ENCODE measurements around the gene MIDN. TPM values are rescaled to one million over a fixed set of nuclear protein-coding genes. Genes with fewer than 3 reads are reported as not detected.

Gene MIDN
- total and polyA plus RNA-seq, 2 donors (not counting 1 experiment from before 2014, with no cell fraction given) = 12.0 to 18.8 TPM

- no peaks in the 10 kb centered on the region for H3K36me3 ChIP-seq (ENCODE audit: control insufficient read depth, insufficient read depth, low read length)
- no peak overlapping the region for H3K4me3 ChIP-seq (replicated peaks in 1 of 4; ENCODE audit: control extremely low read depth in 1 of 4, insufficient read depth in 1 of 4, low read depth in 3 of 4, low read length in 4 of 4)
- no peaks in the 10 kb centered on the region for H3K4me1 ChIP-seq (ENCODE audit: control insufficient read depth, extremely low read depth, insufficient read depth, low read length)
- TF ChIP-seq EZH2 (IDR thresholded peaks at IDR 0.05; ENCODE audit: low read length, missing control alignments) (no peak), CTCF (conservative IDR thresholded peaks at IDR 0.05 in 1 of 2, IDR thresholded peaks at IDR 0.05 in 1 of 2; ENCODE audit: low read depth in 1 of 2, low read length in 2 of 2) (no peak)
- peaks cover 31% of the 10 kb centered on the region for H3K27me3 ChIP-seq (ENCODE audit: control insufficient read depth, insufficient read depth, low read length)
- DNase-seq (ENCODE audit: low read depth in 2 of 2) = no peak
- H3K27ac ChIP-seq (ENCODE audit: insufficient read depth, low read length) = no peak overlapping the region
- no peak overlapping the region for H3K9ac ChIP-seq (ENCODE audit: insufficient read depth, low read length)
- no peaks in the 10 kb centered on the region for H3K79me2 ChIP-seq (ENCODE audit: control insufficient read depth, insufficient read depth, low read length)
- H3K4me2 ChIP-seq (ENCODE audit: extremely low read depth, insufficient read depth, low read length) = no peak overlapping the region
- no peak overlapping the region for H2AFZ ChIP-seq (ENCODE audit: low read length)
- H3K9me3 ChIP-seq (ENCODE audit: control insufficient read depth, insufficient read depth, low read depth, low read length) = no peaks in the 10 kb centered on the region
- H4K20me1 ChIP-seq (ENCODE audit: control insufficient read depth, extremely low read depth, insufficient read depth, low read length) = no peaks in the 10 kb centered on the region
These were observed 39.2 kb downstream of the MIDN start for GRCh38 chr19:1287354-1288225.

DNA sequence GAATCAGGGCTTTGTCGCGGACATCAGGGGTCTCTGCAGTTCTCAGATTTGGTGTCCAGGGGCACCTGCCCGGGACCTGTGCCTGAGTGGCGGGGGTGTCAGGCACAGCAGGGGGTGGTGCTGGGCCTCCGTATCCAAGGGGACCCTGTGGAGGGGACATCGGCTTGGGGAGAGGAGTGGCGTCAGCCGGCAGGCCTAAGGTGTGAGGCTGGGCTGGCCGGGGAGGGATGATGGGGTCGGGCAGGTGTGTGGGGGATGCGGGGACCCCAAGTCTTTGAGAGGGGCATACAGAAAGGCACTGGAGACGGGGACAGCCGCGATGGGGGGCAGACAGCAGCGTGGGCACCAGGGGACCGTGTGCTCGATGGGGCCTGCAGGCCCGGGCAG, 39.8 kb downstream of the MIDN start:
- H3K9ac ChIP-seq (ENCODE audit: insufficient read depth, low read length) = no peak overlapping the region
- H3K4me2 ChIP-seq (ENCODE audit: extremely low read depth, insufficient read depth, low read length) = no peak overlapping the region
- no peaks in the 10 kb centered on the region for H3K79me2 ChIP-seq (ENCODE audit: control insufficient read depth, insufficient read depth, low read length)
- no peak for DNase-seq (ENCODE audit: low read depth in 2 of 2)
- H3K27ac ChIP-seq (ENCODE audit: insufficient read depth, low read length) = no peak overlapping the region
- peaks cover 31% of the 10 kb centered on the region for H3K27me3 ChIP-seq (ENCODE audit: control insufficient read depth, insufficient read depth, low read length)
- H3K4me1 ChIP-seq (ENCODE audit: control insufficient read depth, extremely low read depth, insufficient read depth, low read length) = no peaks in the 10 kb centered on the region
- no peak overlapping the region for H2AFZ ChIP-seq (ENCODE audit: low read length)
- no peaks in the 10 kb centered on the region for H3K36me3 ChIP-seq (ENCODE audit: control insufficient read depth, insufficient read depth, low read length)
- no peaks in the 10 kb centered on the region for H3K9me3 ChIP-seq (ENCODE audit: control insufficient read depth, insufficient read depth, low read depth, low read length)
- TF ChIP-seq EZH2 (IDR thresholded peaks at IDR 0.05; ENCODE audit: low read length, missing control alignments) (no peak), CTCF (conservative IDR thresholded peaks at IDR 0.05 in 1 of 2, IDR thresholded peaks at IDR 0.05 in 1 of 2; ENCODE audit: low read depth in 1 of 2, low read length in 2 of 2) (no peak)
- H3K4me3 ChIP-seq (replicated peaks in 1 of 4; ENCODE audit: control extremely low read depth in 1 of 4, insufficient read depth in 1 of 4, low read depth in 3 of 4, low read length in 4 of 4) = no peak overlapping the region
- H4K20me1 ChIP-seq (ENCODE audit: control insufficient read depth, extremely low read depth, insufficient read depth, low read length) = no peaks in the 10 kb centered on the region

GRCh38 chr19:1288833-1289685, 40.7 kb downstream of the MIDN start:
- no peak overlapping the region for H3K4me2 ChIP-seq (ENCODE audit: extremely low read depth, insufficient read depth, low read length)
- no peak for DNase-seq (ENCODE audit: low read depth in 2 of 2)
- H3K79me2 ChIP-seq (ENCODE audit: control insufficient read depth, insufficient read depth, low read length) = no peaks in the 10 kb centered on the region
- H4K20me1 ChIP-seq (ENCODE audit: control insufficient read depth, extremely low read depth, insufficient read depth, low read length) = no peaks in the 10 kb centered on the region
- TF ChIP-seq EZH2 (IDR thresholded peaks at IDR 0.05; ENCODE audit: low read length, missing control alignments) = no peak
- TF ChIP-seq CTCF (conservative IDR thresholded peaks at IDR 0.05 in 1 of 2, IDR thresholded peaks at IDR 0.05 in 1 of 2; ENCODE audit: low read depth in 1 of 2, low read length in 2 of 2) = no peak
- no peaks in the 10 kb centered on the region for H3K36me3 ChIP-seq (ENCODE audit: control insufficient read depth, insufficient read depth, low read length)
- no peaks in the 10 kb centered on the region for H3K9me3 ChIP-seq (ENCODE audit: control insufficient read depth, insufficient read depth, low read depth, low read length)
- peaks cover 28% of the 10 kb centered on the region for H3K27me3 ChIP-seq (ENCODE audit: control insufficient read depth, insufficient read depth, low read length)
- H3K4me1 ChIP-seq (ENCODE audit: control insufficient read depth, extremely low read depth, insufficient read depth, low read length) = no peaks in the 10 kb centered on the region
- H3K9ac ChIP-seq (ENCODE audit: insufficient read depth, low read length) = no peak overlapping the region
- H3K27ac ChIP-seq (ENCODE audit: insufficient read depth, low read length) = no peak overlapping the region
- no peak overlapping the region for H3K4me3 ChIP-seq (replicated peaks in 1 of 4; ENCODE audit: control extremely low read depth in 1 of 4, insufficient read depth in 1 of 4, low read depth in 3 of 4, low read length in 4 of 4)
- H2AFZ ChIP-seq (ENCODE audit: low read length) = no peak overlapping the region
